ENCODE data around the gene CLDN20.

DNA sequence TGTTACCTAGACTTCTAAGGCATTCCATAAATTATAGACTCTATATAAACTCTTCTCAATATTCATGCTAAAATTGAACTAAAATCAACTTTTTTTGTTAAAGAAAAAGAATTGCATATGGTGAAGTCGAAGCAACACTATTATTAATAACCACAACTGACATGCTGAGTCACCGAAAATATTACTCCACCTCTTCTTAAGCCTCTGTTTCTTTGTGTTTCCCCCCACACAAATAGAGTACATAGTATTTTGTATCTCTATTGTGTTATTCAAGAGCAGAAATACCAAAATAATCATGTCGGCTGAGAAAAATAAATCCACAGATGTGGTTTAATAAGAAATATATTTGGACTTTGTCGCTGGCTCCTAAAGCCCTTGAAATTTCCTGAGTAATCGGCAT, 26.7 kb downstream of the CLDN20 start:
- TF ChIP-seq YY2 (tag by site-specific recombination; IDR thresholded peaks at IDR 0.05) (no peak), OVOL3 (tag by site-specific recombination; IDR thresholded peaks at IDR 0.05) (no peak)
